K562 (cell line): ENCODE results near the gene ACOX1. TPM values are rescaled to one million over a fixed set of nuclear protein-coding genes. Genes with fewer than 3 reads are reported as not detected.
A peak's percentile ranks its signal among the peaks of the same experiment; 100 is the strongest.

ENCODE experiments used
- BRF1 ChIP-seq: IDR thresholded peaks from 3 replicates; pipeline ENCODE4 v1.6.1; 2011; ENCODE audit warnings: borderline replicate concordance, mild to moderate bottlenecking; ENCODE audit not compliant: insufficient read length; ENCODE audit errors: extremely low read depth
- CCNT2 ChIP-seq: IDR thresholded peaks from 2 replicates; pipeline ENCODE4 v1.6.1; 2011; ENCODE audit warnings: borderline replicate concordance, low read depth, mild to moderate bottlenecking, moderate library complexity, mixed read lengths, low read length; ENCODE audit not compliant: insufficient read length; ENCODE audit errors: extremely low read depth
- CEBPB ChIP-seq: fragments of 450-650 bp; IDR thresholded peaks from 2 replicates; pipeline ENCODE4 v1.6.1; 2016; ENCODE audit warnings: missing genetic modification characterization, missing compliant biosample characterization
- CEBPG ChIP-seq, 3 experiments: fragments of 200-800 bp in 1 of 3; sonication (Bioruptor generic) in 1 of 3; sonication (generic) in 1 of 3; formaldehyde crosslinking in 1 of 3; IDR thresholded peaks in 2 of 3; conservative IDR thresholded peaks in 1 of 3; 2 replicates each; pipeline versions ENCODE4 v1.6.1 to v1.8.0; 2016 to 2022; ENCODE audit warnings: missing compliant biosample characterization in 2 of 3, missing genetic modification characterization in 2 of 3, mild to moderate bottlenecking in 1 of 3, missing genetic modification reagents in 1 of 3
- DDX20 ChIP-seq: fragments of 450-650 bp; IDR thresholded peaks from 2 replicates; pipeline ENCODE4 v1.6.1; 2016; ENCODE audit warnings: missing genetic modification characterization, low read depth, mild to moderate bottlenecking, missing compliant biosample characterization, moderate library complexity
- ELF4 ChIP-seq: fragments of 450-650 bp; formaldehyde crosslinking; IDR thresholded peaks from 2 replicates; pipeline ENCODE4 v1.4.0; 2022; ENCODE audit warnings: missing genetic modification characterization
- GATA2 ChIP-seq: sonication (generic); formaldehyde crosslinking; IDR thresholded peaks from 2 replicates; pipeline ENCODE4 v1.4.0; 2020; ENCODE audit warnings: mild to moderate bottlenecking, missing genetic modification reagents
- HOMEZ ChIP-seq: fragments of 250-450 bp; sonication (Bioruptor Pico); IDR thresholded peaks from 2 replicates; pipeline ENCODE4 v1.4.0; 2020; ENCODE audit warnings: mild to moderate bottlenecking, moderate library complexity
- HOXB6 ChIP-seq: fragments of 250-450 bp; sonication (Bioruptor Pico); IDR thresholded peaks from 2 replicates; pipeline ENCODE4 v1.5.1; 2022; ENCODE audit warnings: mild to moderate bottlenecking, borderline replicate concordance
- LEF1 ChIP-seq: fragments of 450-650 bp; IDR thresholded peaks from 2 replicates; pipeline ENCODE4 v1.6.1; 2016; ENCODE audit warnings: mild to moderate bottlenecking
- MBD2 ChIP-seq: sonication (generic); IDR thresholded peaks from 2 replicates; pipeline ENCODE4 v1.6.1; 2016; ENCODE audit warnings: low read depth, borderline replicate concordance
- MTA3 ChIP-seq: fragments of 450-650 bp; formaldehyde crosslinking; IDR thresholded peaks from 2 replicates; pipeline ENCODE4 v1.6.1; 2017; ENCODE audit warnings: mild to moderate bottlenecking, borderline replicate concordance
- NFE2 ChIP-seq: IDR thresholded peaks from 2 replicates; pipeline ENCODE4 v1.6.1; 2014; ENCODE audit warnings: antibody characterized with exemption, low read depth
- NFIC ChIP-seq: fragments of 450-650 bp; IDR thresholded peaks from 2 replicates; pipeline ENCODE4 v1.6.1; 2017; ENCODE audit warnings: mild to moderate bottlenecking, inconsistent platforms
- POU5F1 ChIP-seq: fragments of 150-350 bp; IDR thresholded peaks from 2 replicates; pipeline ENCODE4 v1.6.1; 2014; ENCODE audit warnings: borderline replicate concordance, low read length, low read depth, mild to moderate bottlenecking; ENCODE audit not compliant: partially characterized antibody
- SAFB2 ChIP-seq: fragments of 200-400 bp; formaldehyde crosslinking; IDR thresholded peaks from 2 replicates; pipeline ENCODE4 v1.6.1; 2018; ENCODE audit warnings: borderline replicate concordance, low read length, low read depth, moderate library complexity; ENCODE audit not compliant: severe bottlenecking
- SMARCA5 ChIP-seq: fragments of 450-650 bp; IDR thresholded peaks from 2 replicates; pipeline ENCODE4 v1.6.1; 2016
- SPI1 ChIP-seq: IDR thresholded peaks from 2 replicates; pipeline ENCODE4 v1.6.1; 2011; ENCODE audit warnings: low read depth, low read length, control low read depth, borderline replicate concordance
- STAT6 ChIP-seq: sonication (generic); formaldehyde crosslinking; IDR thresholded peaks from 2 replicates; pipeline ENCODE4 v1.8.1; 2023; ENCODE audit warnings: mild to moderate bottlenecking, missing genetic modification reagents
- TAF15 ChIP-seq: fragments of 200-400 bp; formaldehyde crosslinking; IDR thresholded peaks from 2 replicates; pipeline ENCODE4 v1.6.1; 2017; ENCODE audit warnings: mild to moderate bottlenecking, low read depth, low read length, moderate library complexity
- TCF7 ChIP-seq: sonication (generic); IDR thresholded peaks from 2 replicates; pipeline ENCODE4 v1.6.1; 2016; ENCODE audit warnings: antibody characterized with exemption, borderline replicate concordance
- TEAD4 ChIP-seq, 2 experiments: sonication (generic) in 1 of 2; formaldehyde crosslinking in 1 of 2; IDR thresholded peaks; 2 replicates each; pipeline versions ENCODE4 v1.6.1 to v1.8.0; 2012 to 2022; ENCODE audit warnings: borderline replicate concordance in 1 of 2, inconsistent platforms in 1 of 2, low read length in 1 of 2, mild to moderate bottlenecking in 1 of 2, missing genetic modification reagents in 1 of 2
- TRIM28 ChIP-seq: fragments of 450-650 bp; IDR thresholded peaks from 2 replicates; pipeline ENCODE4 v1.6.1; 2017
- polyA plus RNA-seq, 8 experiments: library from polyadenylated mRNA; depleted of rRNA in 4 of 8; stranded (reverse) in 5 of 8; unstranded in 3 of 8; fragments of >200 nt; fragmentation: Nextera tagmentation in 2 of 8; fragmentation: Illumina TruSeq in 1 of 8; extraction: Ambion mirVana in 2 of 8; extraction: Trizol in 1 of 8; gene quantifications; 2 replicates each; pipeline versions ENCODE4 v1.2.1 to v1.2.3, GENCODE V29; 2011 to 2014; ENCODE audit warnings: inconsistent platforms in 1 of 8, missing spikeins in 1 of 8
- total RNA-seq, 7 experiments: library from RNA; depleted of rRNA in 6 of 7; stranded (reverse); fragments of >200 nt in 6 of 7; fragmentation: Illumina TruSeq in 2 of 7; extraction: Trizol in 2 of 7; gene quantifications; 2 replicates each; pipeline versions ENCODE4 v1.2.1 to v1.2.3, GENCODE V29; 2011 to 2021; ENCODE audit warnings: low replicate concordance in 1 of 7
- TF ChIP-seq, protein P1 (sequence below): sonication (generic); formaldehyde crosslinking; IDR thresholded peaks from 2 replicates; pipeline ENCODE4 v1.9.0; 2022; ENCODE audit warnings: mild to moderate bottlenecking, missing genetic modification reagents

ACOX1 gene
- total and polyA plus RNA-seq, 9 of the 15 experiments (the other 6 are each of a cell fraction or from before 2014, with no cell fraction given), result 7.8 to 24.1 (median 14.5) TPM

- TF ChIP-seq HOMEZ (CRISPR knock-in tag) (no peak), STAT6 (no peak), CEBPG (CRISPR knock-in tag; IDR thresholded peaks at IDR 0.05) (no peak), CEBPG (tag; conservative IDR thresholded peaks at IDR 0.05 in 1 of 2, IDR thresholded peaks at IDR 0.05 in 1 of 2) (peak in 1 of 2 experiments; percentile 41; a peak in 2 of 4 replicates), GATA2 (CRISPR knock-in tag) (peak; percentile 35), CEBPB (peak; percentile 58; the same call in 1 of the 2 replicates), SMARCA5 (no peak), TAF15 (no peak), TRIM28 (no peak), LEF1 (no peak), CCNT2 (no peak), POU5F1 (no peak), ELF4 (CRISPR knock-in tag) (no peak), SAFB2 (no peak), HOXB6 (no peak), TEAD4 (IDR thresholded peaks at IDR 0.05; ENCODE audit: low read length) (no peak), TEAD4 (CRISPR knock-in tag; IDR thresholded peaks at IDR 0.05; ENCODE audit: borderline replicate concordance) (no peak), MTA3 (0 out of 2 replicates have a peak, but pooled peaks have one; percentile 66), DDX20 (no peak), MBD2 (no peak), NFE2 (peak; percentile 53; the same call in 1 of the 2 replicates), TCF7 (peak; percentile 67; the same call in 1 of the 2 replicates), SPI1 (no peak), BRF1 (no peak), NFIC (peak; percentile 54)
- TF ChIP-seq, protein P1, sequence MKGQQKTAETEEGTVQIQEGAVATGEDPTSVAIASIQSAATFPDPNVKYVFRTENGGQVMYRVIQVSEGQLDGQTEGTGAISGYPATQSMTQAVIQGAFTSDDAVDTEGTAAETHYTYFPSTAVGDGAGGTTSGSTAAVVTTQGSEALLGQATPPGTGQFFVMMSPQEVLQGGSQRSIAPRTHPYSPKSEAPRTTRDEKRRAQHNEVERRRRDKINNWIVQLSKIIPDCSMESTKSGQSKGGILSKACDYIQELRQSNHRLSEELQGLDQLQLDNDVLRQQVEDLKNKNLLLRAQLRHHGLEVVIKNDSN (CRISPR knock-in tag), result peak; percentile 57; the same call in 1 of the 2 replicates
These were observed 4.7 kb upstream of the ACOX1 start (continued) for GRCh38 chr17:75983501-75984181.
